HG02943 (cell line): ENCODE measurements around the gene OR10J1.
"Not testable (repeated sequence)": the region's sequence is repeated elsewhere in the genome, so short reads cannot be mapped to it uniquely, and the experiment has no call there.

Experiments used
- ATAC-seq: cut with Tn5 transposase; IDR thresholded peaks from one replicate; pipeline ENCODE4 v1.9.1; 2021; ENCODE audit warnings: mild to moderate bottlenecking, low read depth, moderate library complexity; ENCODE audit not compliant: unreplicated experiment

Gene OR10J1

GRCh38 chr1:159439422-159439821 lies at the start of gene OR10J1:
Gene OR10J1, plus strand, starts transcription at chr1:159439722. Its CDS starts 70 bp downstream, at chr1:159439792.
- no peak for ATAC-seq

GRCh38 chr1:159406821-159407220 lies 32.7 kb upstream of the OR10J1 start:
- no peak for ATAC-seq

GRCh38 chr1:159408862-159409400 lies 30.6 kb upstream of the OR10J1 start:
- ATAC-seq = no peak

- ATAC-seq = no peak
These were observed 17.7 kb upstream of the OR10J1 start for GRCh38 chr1:159421821-159422220.

GRCh38 chr1:159428536-159428935 lies 11.0 kb upstream of the OR10J1 start:
- ATAC-seq = no peak

GRCh38 chr1:159429074-159429861 lies 10.3 kb upstream of the OR10J1 start:
- no peak for ATAC-seq

- no peak for ATAC-seq
These were observed 8.5 kb upstream of the OR10J1 start for GRCh38 chr1:159430985-159431384.

GRCh38 chr1:159431904-159432303 lies 7.6 kb upstream of the OR10J1 start, which contains the start of gene OR10J4:
Gene OR10J4, plus strand, starts transcription at chr1:159432204.
- no peak for ATAC-seq

GRCh38 chr1:159436469-159436868 lies 3.1 kb upstream of the OR10J1 start:
- no peak for ATAC-seq

- no peak for ATAC-seq
These were observed 1.8 kb downstream of the OR10J1 start for GRCh38 chr1:159441360-159441759.

- ATAC-seq = no peak
These were observed 2.9 kb downstream of the OR10J1 start for GRCh38 chr1:159442428-159442827.

- no peak for ATAC-seq
These were observed 3.7 kb downstream of the OR10J1 start for GRCh38 chr1:159443066-159443750.

- no peak for ATAC-seq
These were observed 5.0 kb downstream of the OR10J1 start for GRCh38 chr1:159444511-159444910.

- ATAC-seq = no peak
These were observed 8.7 kb downstream of the OR10J1 start for GRCh38 chr1:159448181-159448580.

GRCh38 chr1:159449605-159450004 lies 10.1 kb downstream of the OR10J1 start:
- not testable (repeated sequence) for ATAC-seq

- ATAC-seq = no peak
These were observed 20.0 kb downstream of the OR10J1 start for GRCh38 chr1:159459551-159459950.

GRCh38 chr1:159465191-159465603 lies 25.7 kb downstream of the OR10J1 start:
- ATAC-seq = no peak

- no peak for ATAC-seq
These were observed 28.8 kb downstream of the OR10J1 start for GRCh38 chr1:159468321-159468720.

GRCh38 chr1:159469921-159470533 lies 30.5 kb downstream of the OR10J1 start:
- no peak for ATAC-seq

- no peak for ATAC-seq
These were observed 33.8 kb downstream of the OR10J1 start for GRCh38 chr1:159473335-159473734.

- no peak for ATAC-seq
These were observed 35.4 kb downstream of the OR10J1 start for GRCh38 chr1:159474926-159475325.
